ENCODE measurements around the gene RBPJ.

DNA sequence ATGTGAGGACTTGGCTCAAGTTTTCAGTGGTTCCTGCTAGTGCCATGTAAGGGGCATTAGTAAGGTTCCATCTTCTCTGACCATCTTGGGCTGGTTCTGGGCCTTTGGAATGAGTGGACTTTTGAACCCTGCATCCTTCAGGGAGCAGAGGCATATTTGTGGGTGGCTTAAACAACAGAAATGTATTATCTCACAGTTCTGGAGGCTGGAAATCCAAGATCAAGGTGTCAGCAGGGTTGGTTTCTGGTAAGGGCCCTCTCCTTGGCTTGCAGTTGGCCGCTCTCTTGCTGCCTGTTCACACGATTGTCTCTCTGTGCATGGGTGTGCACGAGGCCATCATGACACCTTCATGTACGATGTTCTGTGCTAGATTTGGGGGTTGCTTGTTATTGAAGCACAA, 148.2 kb downstream of the RBPJ start:
- TF ChIP-seq POLR2AphosphoS5 (IDR thresholded peaks at IDR 0.05; ENCODE audit: low read depth, low read length) (no peak), TAF1 (IDR thresholded peaks at IDR 0.05; ENCODE audit: borderline replicate concordance, insufficient read depth, low read length) (no peak), SIN3A (IDR thresholded peaks at IDR 0.05; ENCODE audit: borderline replicate concordance, insufficient read depth, low read length) (no peak), REST (IDR thresholded peaks at IDR 0.05; ENCODE audit: insufficient read depth in 1 of 2, low read depth in 2 of 2, low read length in 2 of 2) (no peak), FOXP2 (optimal IDR thresholded peaks at IDR 0.05; ENCODE audit: borderline replicate concordance, extremely low read depth, extremely low read length, insufficient read depth) (no peak)

All from PFSK-1 (cell line).